ENCODE measurements around the gene CEACAM18. TPM values are rescaled to one million over a fixed set of nuclear protein-coding genes. Genes with fewer than 3 reads are reported as not detected.

Gene CEACAM18
- total RNA-seq, 1 experiment from 2014 or later = not detected

- DNase-seq (ENCODE audit: low read depth) = no peak
Observed at GRCh38 chr19:51531349-51532315, 53.3 kb downstream of the CEACAM18 start, which contains the start of gene SIGLEC6. Gene SIGLEC6, minus strand, starts transcription at chr19:51531670. Its CDS starts 22 bp downstream, at chr19:51531648.

- DNase-seq (ENCODE audit: low read depth) = no peak
Observed at GRCh38 chr19:51535535-51535934, 57.2 kb downstream of the CEACAM18 start.

GRCh38 chr19:51539821-51540366 is 61.6 kb downstream of the CEACAM18 start:
- no peak for DNase-seq (ENCODE audit: low read depth)

Other genes with a start within 250 kb of the CEACAM18 start
- 0.06 TPM in 1 of 2 replicates, not detected in the other for gene SIGLECL1, start 227.5 kb upstream of the CEACAM18 start, total RNA-seq (2014; rRNA removed; shearing (Covaris generic))
- 0.24 TPM in 1 of 2 replicates, not detected in the other for gene IGLON5, start 166.9 kb upstream of the CEACAM18 start, total RNA-seq (2014; rRNA removed; shearing (Covaris generic))
- 0.74 and 1.1 TPM in 2 replicates for gene VSIG10L, start 136.4 kb upstream of the CEACAM18 start, total RNA-seq (2014; rRNA removed; shearing (Covaris generic))
- 155 and 193 TPM in 2 replicates for gene ETFB, start 112.2 kb upstream of the CEACAM18 start, total RNA-seq (2014; rRNA removed; shearing (Covaris generic))
- not detected in 2 replicates for gene CLDND2, start 109.5 kb upstream of the CEACAM18 start, total RNA-seq (2014; rRNA removed; shearing (Covaris generic))
- not detected in 2 replicates for gene NKG7, start 105.9 kb upstream of the CEACAM18 start, total RNA-seq (2014; rRNA removed; shearing (Covaris generic))
- gene LIM2, start 90.6 kb upstream of the CEACAM18 start, total RNA-seq (2014; rRNA removed; shearing (Covaris generic)) = not detected in 2 replicates
- not detected in 2 replicates for gene C19orf84, start 87.9 kb upstream of the CEACAM18 start, total RNA-seq (2014; rRNA removed; shearing (Covaris generic))
- gene SIGLEC10, start 60.9 kb upstream of the CEACAM18 start, total RNA-seq (2014; rRNA removed; shearing (Covaris generic)) = not detected in 2 replicates
- not detected in 2 replicates for gene SIGLEC8, start 20.1 kb upstream of the CEACAM18 start, total RNA-seq (2014; rRNA removed; shearing (Covaris generic))
- not detected in 2 replicates for gene SIGLEC12, start 23.3 kb downstream of the CEACAM18 start, total RNA-seq (2014; rRNA removed; shearing (Covaris generic))
- 0.63 TPM in 1 of 2 replicates, not detected in the other for gene SIGLEC6, start 53.1 kb downstream of the CEACAM18 start, total RNA-seq (2014; rRNA removed; shearing (Covaris generic))
- gene ZNF175, start 92.7 kb downstream of the CEACAM18 start, total RNA-seq (2014; rRNA removed; shearing (Covaris generic)) = 2.0 and 4.5 TPM in 2 replicates
- 0.74 TPM in 1 of 2 replicates, not detected in the other for gene SIGLEC5, start 151.9 kb downstream of the CEACAM18 start, total RNA-seq (2014; rRNA removed; shearing (Covaris generic))
- 0.18 and 0.34 TPM in 2 replicates for gene SIGLEC14, start 168.3 kb downstream of the CEACAM18 start, total RNA-seq (2014; rRNA removed; shearing (Covaris generic))
- gene SPACA6, start 214.8 kb downstream of the CEACAM18 start, total RNA-seq (2014; rRNA removed; shearing (Covaris generic)) = 2.8 and 3.6 TPM in 2 replicates
- not detected in 2 replicates for gene HAS1, start 245.5 kb downstream of the CEACAM18 start, total RNA-seq (2014; rRNA removed; shearing (Covaris generic))

Data from Daoy (cell line).